ENCODE measurements around the gene PIM1. TPM values are rescaled to one million over a fixed set of nuclear protein-coding genes. Genes with fewer than 3 reads are reported as not detected.

Gene PIM1
- total RNA-seq, 2 experiments from 2014 or later, result 175 to 183 TPM

DNA sequence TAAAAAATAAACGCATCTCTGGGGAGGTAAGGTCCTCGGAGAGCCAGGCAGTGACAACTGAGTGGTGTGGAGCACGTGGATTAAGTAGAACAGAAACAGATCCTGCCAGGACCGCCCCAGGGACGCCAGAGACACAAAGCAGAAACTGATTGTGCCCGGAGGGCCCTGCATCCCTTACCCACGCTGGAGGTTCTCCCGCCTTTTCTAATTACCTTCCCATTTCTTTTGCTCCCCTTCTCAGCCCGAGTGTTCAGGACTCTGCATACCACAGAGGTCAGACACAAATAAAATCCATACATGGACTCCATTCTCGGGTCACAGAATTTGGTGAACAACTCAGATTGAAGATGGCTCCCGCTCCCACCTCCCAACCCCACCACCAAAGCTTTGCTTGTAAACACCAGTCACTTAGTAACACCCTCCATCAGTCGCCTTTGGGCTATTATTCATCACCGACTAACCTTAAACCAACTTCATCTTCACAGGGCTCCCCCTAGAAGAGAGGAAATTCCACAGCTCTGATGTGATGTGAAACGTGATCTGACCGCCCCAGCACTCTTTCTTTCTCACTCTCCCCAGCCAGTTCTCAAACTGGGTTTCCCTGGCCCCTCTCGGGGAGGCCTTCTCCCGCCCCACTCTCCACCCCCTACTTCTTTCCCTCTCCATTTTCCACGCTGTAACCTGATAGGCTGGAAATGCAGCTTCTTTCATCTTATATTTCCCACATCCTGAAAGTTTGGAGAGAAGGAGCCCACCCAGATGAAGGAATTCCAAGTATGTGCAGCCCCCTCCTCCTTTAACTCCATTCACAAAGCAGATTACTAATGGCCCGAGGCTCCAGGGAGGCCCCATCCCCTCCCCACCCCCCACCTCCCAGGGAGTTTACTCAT, 32.5 kb upstream of the PIM1 start:
- Mint-ChIP-seq H3K36me3 (ENCODE audit: low read depth) (no peaks in the 10 kb centered on the region), H3K9me3 (no peaks in the 10 kb centered on the region), H3K27ac (no peak overlapping the region), H3K27me3 (no peaks in the 10 kb centered on the region), H3K4me1 (ENCODE audit: low read depth) (peaks cover 30% of the 10 kb centered on the region), H3K4me3 (no peak overlapping the region)
- DNase-seq (peak in 5 of 14 experiments; percentile 4 to 77 (median 49)), ATAC-seq (ENCODE audit: poor library complexity) (peak; percentile 17)
- Histone ChIP-seq H3K4me3 (ENCODE audit: low read length) (no peak overlapping the region), H3K27ac (ENCODE audit: low read depth in 1 of 2, low read length in 2 of 2) (no peak overlapping the region), H3K9me3 (ENCODE audit: control insufficient read depth in 1 of 2, insufficient read depth in 1 of 2, low read length in 2 of 2) (no peaks in the 10 kb centered on the region), H3K27me3 (ENCODE audit: control insufficient read depth in 1 of 2, insufficient read depth in 2 of 2, low read length in 2 of 2) (no peaks in the 10 kb centered on the region), H3K36me3 (ENCODE audit: insufficient read depth, low read length) (no peaks in the 10 kb centered on the region), H3K4me1 (ENCODE audit: insufficient read depth, low read length) (peaks cover 43% of the 10 kb centered on the region)
- TF ChIP-seq, protein P1, sequence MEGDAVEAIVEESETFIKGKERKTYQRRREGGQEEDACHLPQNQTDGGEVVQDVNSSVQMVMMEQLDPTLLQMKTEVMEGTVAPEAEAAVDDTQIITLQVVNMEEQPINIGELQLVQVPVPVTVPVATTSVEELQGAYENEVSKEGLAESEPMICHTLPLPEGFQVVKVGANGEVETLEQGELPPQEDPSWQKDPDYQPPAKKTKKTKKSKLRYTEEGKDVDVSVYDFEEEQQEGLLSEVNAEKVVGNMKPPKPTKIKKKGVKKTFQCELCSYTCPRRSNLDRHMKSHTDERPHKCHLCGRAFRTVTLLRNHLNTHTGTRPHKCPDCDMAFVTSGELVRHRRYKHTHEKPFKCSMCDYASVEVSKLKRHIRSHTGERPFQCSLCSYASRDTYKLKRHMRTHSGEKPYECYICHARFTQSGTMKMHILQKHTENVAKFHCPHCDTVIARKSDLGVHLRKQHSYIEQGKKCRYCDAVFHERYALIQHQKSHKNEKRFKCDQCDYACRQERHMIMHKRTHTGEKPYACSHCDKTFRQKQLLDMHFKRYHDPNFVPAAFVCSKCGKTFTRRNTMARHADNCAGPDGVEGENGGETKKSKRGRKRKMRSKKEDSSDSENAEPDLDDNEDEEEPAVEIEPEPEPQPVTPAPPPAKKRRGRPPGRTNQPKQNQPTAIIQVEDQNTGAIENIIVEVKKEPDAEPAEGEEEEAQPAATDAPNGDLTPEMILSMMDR (IDR thresholded peaks at IDR 0.05), result no peak
- intact Hi-C loops (cut with DNase I, micrococcal nuclease), result no loop called here
- POLR2A ChIA-PET, result no interaction called here
- CTCF ChIA-PET, result interaction anchor here (0.7 kb wide), 1 partner anchor 35 kb away, joined by 4 read pairs; no protein-coding TSS in a partner anchor

DNA sequence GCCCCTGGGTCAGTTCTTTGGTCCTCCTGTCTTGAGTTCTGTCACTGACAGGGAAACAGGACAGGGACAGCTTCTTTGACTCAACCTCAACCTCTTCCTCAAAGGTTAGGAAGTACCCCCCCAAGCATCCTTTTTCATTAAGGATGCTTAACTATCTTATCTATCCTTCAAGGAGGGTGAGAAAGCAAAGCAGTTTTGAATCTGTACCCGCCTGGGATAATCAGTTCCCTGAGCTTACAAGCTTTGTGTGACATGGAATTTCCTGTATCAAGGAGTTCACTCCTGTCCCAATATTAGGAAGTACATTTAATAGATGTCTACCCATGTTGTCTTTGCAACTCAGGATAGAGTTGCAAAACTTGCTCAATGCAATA, 31.1 kb upstream of the PIM1 start:
- Mint-ChIP-seq H3K4me3 (no peak overlapping the region), H3K27ac (no peak overlapping the region), H3K9me3 (no peaks in the 10 kb centered on the region), H3K27me3 (no peaks in the 10 kb centered on the region), H3K36me3 (ENCODE audit: low read depth) (no peaks in the 10 kb centered on the region), H3K4me1 (ENCODE audit: low read depth) (peaks cover 30% of the 10 kb centered on the region)
- ATAC-seq (ENCODE audit: poor library complexity) (no peak), DNase-seq (no peak)
- Histone ChIP-seq H3K27me3 (ENCODE audit: control insufficient read depth in 1 of 2, insufficient read depth in 2 of 2, low read length in 2 of 2) (no peaks in the 10 kb centered on the region), H3K27ac (ENCODE audit: low read depth in 1 of 2, low read length in 2 of 2) (no peak overlapping the region), H3K4me1 (ENCODE audit: insufficient read depth, low read length) (peaks cover 39% of the 10 kb centered on the region), H3K36me3 (ENCODE audit: insufficient read depth, low read length) (no peaks in the 10 kb centered on the region), H3K4me3 (ENCODE audit: low read length) (no peak overlapping the region), H3K9me3 (ENCODE audit: control insufficient read depth in 1 of 2, insufficient read depth in 1 of 2, low read length in 2 of 2) (no peaks in the 10 kb centered on the region)
- ChIA-PET POLR2A (no interaction called here), CTCF (interaction anchor here (1.1 kb wide), 1 partner anchor 121 kb away, joined by 3 read pairs; no protein-coding TSS in a partner anchor)
- TF ChIP-seq, protein P1 (IDR thresholded peaks at IDR 0.05), result no peak
- intact Hi-C loops (cut with DNase I, micrococcal nuclease), result no loop called here

DNA sequence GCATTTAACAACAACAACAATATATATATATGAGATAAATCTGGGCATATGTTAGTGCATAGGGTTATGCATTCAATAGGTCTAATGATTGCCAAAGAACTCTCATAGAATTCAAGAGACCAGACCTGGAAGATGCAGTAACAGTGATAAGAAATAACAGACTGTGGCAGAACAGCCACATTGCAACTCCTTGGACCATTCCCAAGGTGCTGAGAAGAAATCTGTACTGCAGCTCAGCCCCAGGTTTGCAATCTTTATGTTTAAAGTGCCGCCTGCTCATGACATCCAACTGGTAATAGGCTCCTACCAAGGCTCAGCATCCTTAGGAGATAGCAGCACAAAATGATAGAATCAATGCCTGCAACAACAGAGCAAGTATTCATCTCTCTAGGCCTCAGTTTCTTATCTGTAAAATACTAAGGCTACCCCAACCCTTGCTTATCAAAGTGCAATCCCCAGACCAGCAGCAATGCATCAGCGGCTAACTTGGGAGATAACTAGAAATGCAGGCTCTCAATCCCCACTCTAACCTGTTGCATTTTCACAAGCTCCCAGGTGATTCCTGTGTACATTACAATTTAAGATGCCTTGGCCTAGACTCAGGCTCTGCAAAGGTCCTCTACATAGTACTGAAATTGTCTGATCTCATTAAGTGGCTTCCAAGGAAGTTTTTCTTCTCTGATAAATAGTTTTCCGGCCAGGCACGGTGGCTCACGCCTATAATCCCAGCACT, 30.6 kb upstream of the PIM1 start:
- Histone ChIP-seq H3K27ac (ENCODE audit: low read depth in 1 of 2, low read length in 2 of 2) (no peak overlapping the region), H3K9me3 (ENCODE audit: control insufficient read depth in 1 of 2, insufficient read depth in 1 of 2, low read length in 2 of 2) (no peaks in the 10 kb centered on the region), H3K36me3 (ENCODE audit: insufficient read depth, low read length) (no peaks in the 10 kb centered on the region), H3K27me3 (ENCODE audit: control insufficient read depth in 1 of 2, insufficient read depth in 2 of 2, low read length in 2 of 2) (no peaks in the 10 kb centered on the region), H3K4me3 (ENCODE audit: low read length) (no peak overlapping the region), H3K4me1 (ENCODE audit: insufficient read depth, low read length) (peaks cover 34% of the 10 kb centered on the region)
- H3K36me3 Mint-ChIP-seq (ENCODE audit: low read depth), result no peaks in the 10 kb centered on the region
- ATAC-seq (ENCODE audit: poor library complexity) (no peak), DNase-seq (no peak)
- no peaks in the 10 kb centered on the region for H3K27me3 Mint-ChIP-seq
- H3K27ac Mint-ChIP-seq, result no peak overlapping the region
- peaks cover 26% of the 10 kb centered on the region for H3K4me1 Mint-ChIP-seq (ENCODE audit: low read depth)
- TF ChIP-seq, protein P1 (IDR thresholded peaks at IDR 0.05), result no peak
- CTCF ChIA-PET, result interaction anchor here (1.1 kb wide), 1 partner anchor 121 kb away, joined by 3 read pairs; no protein-coding TSS in a partner anchor
- POLR2A ChIA-PET, result no interaction called here
- intact Hi-C loops (cut with DNase I, micrococcal nuclease), result no loop called here
- H3K9me3 Mint-ChIP-seq, result no peaks in the 10 kb centered on the region
- H3K4me3 Mint-ChIP-seq, result no peak overlapping the region
